Nephron (organoid): ENCODE results near the gene GNB1L.

Experiments
- H3K27ac Mint-ChIP-seq, 3 experiments: 2 replicates each; pipeline ENCODE4 v1.8.0; 2020; ENCODE audit warnings: mixed read lengths in 3 of 3, mild to moderate bottlenecking in 2 of 3, moderate library complexity in 1 of 3
- H3K27me3 Mint-ChIP-seq: 2 replicates; pipeline ENCODE4 v1.8.0; 2021; ENCODE audit warnings: low read depth, mild to moderate bottlenecking, moderate library complexity, mixed read lengths
- H3K36me3 Mint-ChIP-seq: 2 replicates; pipeline ENCODE4 v1.8.0; 2020; ENCODE audit warnings: low read depth, mixed read lengths
- H3K4me1 Mint-ChIP-seq: 2 replicates; pipeline ENCODE4 v1.8.0; 2020; ENCODE audit warnings: mixed read lengths
- H3K4me3 Mint-ChIP-seq, 3 experiments: 2 replicates each; pipeline ENCODE4 v1.8.0; 2020; ENCODE audit warnings: mild to moderate bottlenecking in 3 of 3, mixed read lengths in 3 of 3, moderate library complexity in 2 of 3
- H3K9me3 Mint-ChIP-seq: 2 replicates; pipeline ENCODE4 v1.8.0; 2020; ENCODE audit warnings: mixed read lengths
- TF ChIP-seq, protein P1 (sequence below), 3 experiments: fragments of 200-600 bp; sonication (generic); IDR thresholded peaks; one replicate each; pipeline ENCODE4 v1.5.0; 2021; ENCODE audit warnings: antibody characterized with exemption in 3 of 3; ENCODE audit not compliant: unreplicated experiment in 3 of 3

The GNB1L gene

DNA sequence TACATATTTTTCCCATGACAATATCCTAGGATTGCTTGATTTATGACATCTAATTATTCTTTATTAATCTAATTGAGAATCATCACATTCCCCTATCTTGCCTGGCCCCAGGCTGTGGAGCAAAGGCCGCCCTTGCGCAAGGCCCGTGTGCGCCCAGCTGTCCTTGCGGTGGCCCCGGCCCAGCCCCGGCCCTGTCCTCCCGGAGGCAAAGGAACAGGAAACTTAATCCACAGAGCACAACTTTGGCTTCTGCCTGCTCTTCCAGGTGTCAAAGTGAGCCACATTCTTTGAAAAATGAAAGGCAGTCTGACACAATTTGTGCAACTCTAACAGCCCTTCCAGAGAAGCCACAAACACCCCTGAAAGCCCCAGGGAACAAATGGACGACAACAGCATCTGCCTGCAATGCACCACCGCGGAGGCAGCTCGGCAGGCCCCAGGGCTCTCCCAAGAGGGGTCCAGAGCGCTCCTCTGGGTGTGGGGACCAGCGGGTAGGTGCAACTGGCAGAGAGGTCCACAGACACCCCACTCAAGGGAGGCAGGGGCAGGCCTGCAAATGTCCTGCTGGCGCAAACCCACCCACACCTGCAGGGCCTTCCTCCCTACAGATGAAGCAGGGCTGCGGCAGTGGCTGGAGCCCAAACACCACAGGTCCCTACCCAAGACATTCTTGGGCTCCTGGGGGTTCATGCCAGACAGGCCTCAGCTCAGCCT lies 30.3 kb downstream of the GNB1L start:
- no peak overlapping the region for H3K4me3 Mint-ChIP-seq
- no peak overlapping the region for H3K27ac Mint-ChIP-seq
- H3K27me3 Mint-ChIP-seq, result peaks cover 7% of the 10 kb centered on the region
- TF ChIP-seq, protein P1, sequence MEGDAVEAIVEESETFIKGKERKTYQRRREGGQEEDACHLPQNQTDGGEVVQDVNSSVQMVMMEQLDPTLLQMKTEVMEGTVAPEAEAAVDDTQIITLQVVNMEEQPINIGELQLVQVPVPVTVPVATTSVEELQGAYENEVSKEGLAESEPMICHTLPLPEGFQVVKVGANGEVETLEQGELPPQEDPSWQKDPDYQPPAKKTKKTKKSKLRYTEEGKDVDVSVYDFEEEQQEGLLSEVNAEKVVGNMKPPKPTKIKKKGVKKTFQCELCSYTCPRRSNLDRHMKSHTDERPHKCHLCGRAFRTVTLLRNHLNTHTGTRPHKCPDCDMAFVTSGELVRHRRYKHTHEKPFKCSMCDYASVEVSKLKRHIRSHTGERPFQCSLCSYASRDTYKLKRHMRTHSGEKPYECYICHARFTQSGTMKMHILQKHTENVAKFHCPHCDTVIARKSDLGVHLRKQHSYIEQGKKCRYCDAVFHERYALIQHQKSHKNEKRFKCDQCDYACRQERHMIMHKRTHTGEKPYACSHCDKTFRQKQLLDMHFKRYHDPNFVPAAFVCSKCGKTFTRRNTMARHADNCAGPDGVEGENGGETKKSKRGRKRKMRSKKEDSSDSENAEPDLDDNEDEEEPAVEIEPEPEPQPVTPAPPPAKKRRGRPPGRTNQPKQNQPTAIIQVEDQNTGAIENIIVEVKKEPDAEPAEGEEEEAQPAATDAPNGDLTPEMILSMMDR (IDR thresholded peaks at IDR 0.05; ENCODE audit: unreplicated experiment in 3 of 3), result no peak
- H3K4me1 Mint-ChIP-seq, result no peaks in the 10 kb centered on the region
- H3K36me3 Mint-ChIP-seq, result peaks cover 4% of the 10 kb centered on the region
- peaks cover 3% of the 10 kb centered on the region for H3K9me3 Mint-ChIP-seq

DNA sequence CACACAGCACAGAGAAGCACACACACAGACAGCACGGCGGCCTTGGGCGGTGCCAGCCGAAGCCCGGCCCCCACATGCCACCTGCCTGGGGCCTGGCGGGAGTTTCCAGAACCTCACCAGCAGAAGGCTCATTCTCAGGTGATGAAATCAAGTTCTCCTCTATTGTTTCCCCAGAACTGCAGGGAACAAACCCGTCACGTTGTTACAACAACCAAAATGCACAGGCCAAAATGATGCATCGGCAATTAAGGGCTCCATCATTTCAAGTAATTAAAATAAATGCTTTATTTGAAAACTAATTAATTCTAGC lies 30.8 kb downstream of the GNB1L start:
- H3K4me3 Mint-ChIP-seq, result no peak overlapping the region
- no peak overlapping the region for H3K27ac Mint-ChIP-seq
- TF ChIP-seq, protein P1 (IDR thresholded peaks at IDR 0.05; ENCODE audit: unreplicated experiment in 3 of 3), result no peak
- H3K9me3 Mint-ChIP-seq, result peaks cover 3% of the 10 kb centered on the region
- H3K27me3 Mint-ChIP-seq, result peaks cover 7% of the 10 kb centered on the region
- H3K4me1 Mint-ChIP-seq, result no peaks in the 10 kb centered on the region
- H3K36me3 Mint-ChIP-seq, result peaks cover 4% of the 10 kb centered on the region

DNA sequence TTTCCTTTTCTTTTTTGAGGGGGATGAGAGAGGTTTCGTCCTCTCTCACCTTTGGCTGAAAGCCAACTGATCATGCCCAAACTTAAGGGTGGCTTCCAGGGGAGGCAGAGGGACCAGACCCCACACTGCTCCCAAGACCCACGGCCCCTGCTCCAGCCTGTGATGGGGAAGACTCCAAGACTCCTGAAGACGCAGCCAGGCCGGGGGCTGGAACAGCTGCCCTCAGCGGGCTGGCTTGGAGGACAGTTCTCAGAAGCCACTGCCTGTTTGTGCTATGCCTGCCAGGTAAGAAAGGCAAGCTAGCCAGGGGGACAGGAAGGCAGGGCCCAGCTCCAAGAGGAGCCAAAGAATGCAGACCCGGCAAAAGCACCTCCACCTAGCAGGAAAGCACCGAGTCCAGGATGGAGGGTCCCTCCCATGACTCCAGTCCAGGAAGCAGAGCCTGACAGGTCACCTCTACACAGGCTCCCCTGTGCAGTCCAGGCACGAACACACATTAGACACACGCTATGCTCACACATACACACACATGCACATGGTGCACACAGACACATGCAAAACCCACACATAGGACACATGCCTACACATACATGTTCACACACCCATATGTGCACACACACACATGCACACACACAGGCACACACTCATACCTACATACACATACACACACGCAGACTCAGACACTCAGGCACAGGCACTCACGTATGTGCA lies 31.3 kb downstream of the GNB1L start:
- no peak overlapping the region for H3K27ac Mint-ChIP-seq
- peaks cover 7% of the 10 kb centered on the region for H3K27me3 Mint-ChIP-seq
- H3K4me3 Mint-ChIP-seq, result no peak overlapping the region
- peaks cover 4% of the 10 kb centered on the region for H3K36me3 Mint-ChIP-seq
- H3K9me3 Mint-ChIP-seq, result peaks cover 3% of the 10 kb centered on the region
- no peaks in the 10 kb centered on the region for H3K4me1 Mint-ChIP-seq
- TF ChIP-seq, protein P1 (IDR thresholded peaks at IDR 0.05; ENCODE audit: unreplicated experiment in 3 of 3), result no peak

DNA sequence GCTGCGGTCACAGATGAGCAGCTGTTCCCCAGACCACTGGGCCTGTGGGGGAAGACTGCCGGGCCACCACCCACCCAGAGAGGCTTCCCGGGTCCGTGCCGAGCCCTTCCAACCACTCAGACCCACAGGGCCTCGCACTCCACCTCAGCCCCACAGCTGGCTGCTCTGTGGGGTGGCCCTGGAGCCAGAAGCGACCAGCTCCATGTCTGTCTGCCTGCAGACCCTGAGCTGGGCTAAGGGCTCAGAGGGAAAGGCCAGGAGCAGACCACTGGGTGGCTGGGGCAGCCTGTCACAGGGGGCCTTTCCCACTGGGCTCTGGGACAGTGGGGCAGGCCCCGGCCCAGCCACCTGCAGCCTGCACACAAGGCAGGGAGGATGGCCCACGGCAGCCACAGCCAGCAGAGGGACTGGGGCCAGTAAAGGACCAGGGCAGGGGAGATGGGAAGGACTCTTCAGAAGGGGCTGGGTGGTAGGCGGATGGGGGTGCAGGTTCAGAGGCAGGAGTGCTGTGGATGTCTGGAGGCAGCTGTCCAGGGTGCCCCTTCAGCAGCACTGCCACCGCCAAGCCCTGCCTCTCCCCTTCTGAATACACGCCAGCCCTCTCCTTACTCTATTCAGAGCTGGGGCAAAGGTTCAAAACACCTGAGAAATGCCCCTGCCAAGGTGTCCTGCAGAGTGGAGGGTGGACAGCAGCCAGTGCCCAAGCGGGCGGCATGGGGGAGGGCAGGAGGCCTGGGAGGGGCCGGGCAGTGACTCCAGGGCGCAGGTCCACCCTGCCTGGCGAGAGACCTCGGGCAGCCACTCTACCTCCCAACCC lies 32.2 kb downstream of the GNB1L start:
- H3K4me1 Mint-ChIP-seq, result no peaks in the 10 kb centered on the region
- peaks cover 4% of the 10 kb centered on the region for H3K36me3 Mint-ChIP-seq
- peaks cover 7% of the 10 kb centered on the region for H3K27me3 Mint-ChIP-seq
- H3K4me3 Mint-ChIP-seq, result no peak overlapping the region
- TF ChIP-seq, protein P1 (IDR thresholded peaks at IDR 0.05; ENCODE audit: unreplicated experiment in 3 of 3), result no peak
- no peak overlapping the region for H3K27ac Mint-ChIP-seq
- peaks cover 3% of the 10 kb centered on the region for H3K9me3 Mint-ChIP-seq

DNA sequence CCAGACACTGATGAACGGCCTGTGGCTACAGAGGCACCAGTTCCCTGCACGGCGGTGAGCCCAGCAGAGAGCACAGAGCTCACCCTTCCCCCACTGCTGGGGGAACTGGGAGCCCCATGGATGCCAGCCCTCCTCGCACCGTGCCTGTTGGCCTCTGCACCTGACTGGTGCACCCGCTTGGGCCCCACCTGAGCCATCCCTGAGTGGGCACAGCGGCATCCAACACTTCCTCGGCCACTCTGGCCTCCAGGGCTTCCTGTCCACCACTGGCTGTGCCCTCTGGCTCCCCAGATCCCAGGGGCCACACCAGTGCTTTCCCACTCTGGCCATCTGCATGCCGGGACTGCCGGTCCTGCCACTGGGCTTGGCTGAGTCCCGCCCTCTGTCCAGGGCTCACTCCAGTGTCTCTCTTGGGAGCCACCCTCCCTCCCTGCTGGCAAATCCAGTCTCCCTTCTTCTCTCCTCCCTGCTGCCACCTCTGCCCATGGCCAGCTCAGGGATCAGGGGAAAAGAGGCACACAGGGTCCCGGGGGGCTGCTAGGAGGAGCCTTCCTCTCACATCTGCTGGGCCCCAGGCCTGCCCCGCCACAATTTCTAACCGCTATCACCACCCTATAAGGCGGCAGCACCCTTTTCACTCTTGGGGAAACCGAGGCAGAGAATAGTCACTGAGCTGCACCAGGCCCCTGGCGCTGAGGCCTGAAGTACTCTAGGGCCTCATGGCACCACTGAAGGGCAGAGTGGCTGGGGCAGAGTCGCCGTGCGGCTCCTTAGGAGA lies 33.0 kb downstream of the GNB1L start:
- TF ChIP-seq, protein P1 (IDR thresholded peaks at IDR 0.05; ENCODE audit: unreplicated experiment in 3 of 3), result no peak
- Mint-ChIP-seq H3K27me3 (peaks cover 7% of the 10 kb centered on the region), H3K27ac (no peak overlapping the region), H3K9me3 (peaks cover 3% of the 10 kb centered on the region), H3K4me3 (no peak overlapping the region), H3K4me1 (no peaks in the 10 kb centered on the region), H3K36me3 (peaks cover 4% of the 10 kb centered on the region)
